H1 (cell line): ENCODE data around the gene MCCD1. TPM values are rescaled to one million over a fixed set of nuclear protein-coding genes. Genes with fewer than 3 reads are reported as not detected.

Experiments used
- GABPA ChIP-seq: IDR thresholded peaks from 2 replicates; pipeline ENCODE4 v1.6.1; 2011; ENCODE audit warnings: mild to moderate bottlenecking, low read length, moderate library complexity, borderline replicate concordance; ENCODE audit not compliant: insufficient read depth
- JUN ChIP-seq: IDR thresholded peaks from 2 replicates; pipeline ENCODE4 v1.6.1; 2011; ENCODE audit warnings: low read depth, mild to moderate bottlenecking, improper control_type of control experiment, low read length
- MAFK ChIP-seq: IDR thresholded peaks from 2 replicates; pipeline ENCODE4 v1.6.1; 2012; ENCODE audit warnings: low read depth, mild to moderate bottlenecking, improper control_type of control experiment, low read length
- PHF8 ChIP-seq: fragments of 200-600 bp; sonication (generic); conservative IDR thresholded peaks from 2 replicates; pipeline ENCODE4 v1.7.1; 2012; ENCODE audit warnings: low read depth, mild to moderate bottlenecking, inconsistent platforms, low read length, moderate library complexity
- TAF1 ChIP-seq: IDR thresholded peaks from 2 replicates; pipeline ENCODE4 v1.6.1; 2011; ENCODE audit warnings: mild to moderate bottlenecking, low read depth, low read length
- polyA plus RNA-seq, 7 experiments: library from polyadenylated mRNA; depleted of rRNA in 3 of 7; stranded (reverse) in 5 of 7; unstranded in 2 of 7; fragments of >200 nt in 5 of 7; fragments of 200-250 nt in 2 of 7; gene quantifications; 1 replicate in 5 of 7; 2 replicates in 1 of 7; 4 replicates in 1 of 7; pipeline versions ENCODE4 v1.2.1 to v1.2.3, GENCODE V29; 2011 to 2013; ENCODE audit warnings: missing spikeins in 2 of 7, mixed read lengths in 2 of 7
- total RNA-seq: library from RNA; stranded (reverse); fragmentation: NEBNext Ultra II Directional; extraction: Animal tissue kit (Norgen Biotek cat#: 25700); gene quantifications from 2 replicates; pipeline ENCODE4 v1.2.1, GENCODE V29; 2021
- TF ChIP-seq, protein P1 (sequence below), 3 experiments: IDR thresholded peaks; 1 replicate in 2 of 3; 2 replicates in 1 of 3; pipeline versions ENCODE4 v1.5.1 to v1.6.1; 2011; ENCODE audit warnings: low read length in 3 of 3, mild to moderate bottlenecking in 3 of 3, inconsistent platforms in 2 of 3, low read depth in 1 of 3, moderate library complexity in 1 of 3; ENCODE audit not compliant: insufficient read depth in 1 of 3; ENCODE audit errors: control extremely low read depth in 1 of 3
- TF ChIP-seq, protein P2 (sequence below): IDR thresholded peaks from 2 replicates; pipeline ENCODE4 v1.6.1; 2011; ENCODE audit warnings: low read length, improper control_type of control experiment

The MCCD1 gene
- total and polyA plus RNA-seq, 2 of the 8 experiments (the other 6 are each of a cell fraction or from before 2014, with no cell fraction given), result not detected

DNA sequence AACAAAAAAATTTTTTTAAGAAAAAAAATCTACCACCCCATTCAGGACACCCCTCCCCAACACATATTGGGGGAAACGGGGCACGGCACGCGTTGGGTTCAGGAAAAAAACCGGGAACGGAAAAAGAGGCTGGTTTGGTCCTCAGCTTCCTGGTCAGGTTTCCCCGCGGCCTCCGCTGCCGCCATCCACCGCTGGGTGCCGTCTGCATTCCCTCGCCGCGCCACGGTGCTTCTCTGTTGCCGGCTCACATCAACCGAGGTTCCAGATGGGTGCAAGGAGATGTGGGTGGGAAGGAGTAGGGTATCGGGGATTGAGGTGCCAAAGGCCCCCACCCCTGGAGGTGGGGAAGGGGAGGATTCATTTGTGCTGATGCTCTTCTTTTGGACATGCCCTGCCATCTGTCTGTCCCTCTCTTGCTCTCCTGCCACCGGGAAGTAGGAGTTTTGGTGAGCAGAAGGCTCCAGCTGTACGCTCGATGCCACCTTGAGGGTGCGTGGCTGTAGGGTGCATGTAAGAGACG, 5.8 kb downstream of the MCCD1 start (continued):
- TF ChIP-seq, protein P1, sequence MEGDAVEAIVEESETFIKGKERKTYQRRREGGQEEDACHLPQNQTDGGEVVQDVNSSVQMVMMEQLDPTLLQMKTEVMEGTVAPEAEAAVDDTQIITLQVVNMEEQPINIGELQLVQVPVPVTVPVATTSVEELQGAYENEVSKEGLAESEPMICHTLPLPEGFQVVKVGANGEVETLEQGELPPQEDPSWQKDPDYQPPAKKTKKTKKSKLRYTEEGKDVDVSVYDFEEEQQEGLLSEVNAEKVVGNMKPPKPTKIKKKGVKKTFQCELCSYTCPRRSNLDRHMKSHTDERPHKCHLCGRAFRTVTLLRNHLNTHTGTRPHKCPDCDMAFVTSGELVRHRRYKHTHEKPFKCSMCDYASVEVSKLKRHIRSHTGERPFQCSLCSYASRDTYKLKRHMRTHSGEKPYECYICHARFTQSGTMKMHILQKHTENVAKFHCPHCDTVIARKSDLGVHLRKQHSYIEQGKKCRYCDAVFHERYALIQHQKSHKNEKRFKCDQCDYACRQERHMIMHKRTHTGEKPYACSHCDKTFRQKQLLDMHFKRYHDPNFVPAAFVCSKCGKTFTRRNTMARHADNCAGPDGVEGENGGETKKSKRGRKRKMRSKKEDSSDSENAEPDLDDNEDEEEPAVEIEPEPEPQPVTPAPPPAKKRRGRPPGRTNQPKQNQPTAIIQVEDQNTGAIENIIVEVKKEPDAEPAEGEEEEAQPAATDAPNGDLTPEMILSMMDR (IDR thresholded peaks at IDR 0.05; ENCODE audit: control extremely low read depth in 1 of 3, insufficient read depth in 1 of 3, low read depth in 1 of 3, low read length in 3 of 3), result no peak
- TF ChIP-seq GABPA, result no peak
- TF ChIP-seq JUN, result no peak
- no peak for TF ChIP-seq PHF8
- TF ChIP-seq, protein P2, sequence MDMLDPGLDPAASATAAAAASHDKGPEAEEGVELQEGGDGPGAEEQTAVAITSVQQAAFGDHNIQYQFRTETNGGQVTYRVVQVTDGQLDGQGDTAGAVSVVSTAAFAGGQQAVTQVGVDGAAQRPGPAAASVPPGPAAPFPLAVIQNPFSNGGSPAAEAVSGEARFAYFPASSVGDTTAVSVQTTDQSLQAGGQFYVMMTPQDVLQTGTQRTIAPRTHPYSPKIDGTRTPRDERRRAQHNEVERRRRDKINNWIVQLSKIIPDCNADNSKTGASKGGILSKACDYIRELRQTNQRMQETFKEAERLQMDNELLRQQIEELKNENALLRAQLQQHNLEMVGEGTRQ, result no peak
- TF ChIP-seq TAF1, result no peak
- no peak for TF ChIP-seq MAFK
